HEK293 (cell line): ENCODE measurements around the gene DPPA5.

Experiments
- CTCF ChIP-seq: fragments of 450-650 bp; formaldehyde crosslinking; IDR thresholded peaks from 2 replicates; pipeline ENCODE4 v1.5.1; 2016; ENCODE audit warnings: missing biosample characterization, missing genetic modification characterization
- ZNF24 ChIP-seq: fragments of 450-650 bp; formaldehyde crosslinking; IDR thresholded peaks from 2 replicates; pipeline ENCODE4 v1.5.1; 2016; ENCODE audit warnings: missing biosample characterization, missing genetic modification characterization

GRCh38 chr6:73362869-73363536, 8.9 kb upstream of the DPPA5 start:
- TF ChIP-seq CTCF (tag by site-specific recombination) (no peak), ZNF24 (tag by site-specific recombination) (no peak)
